GM21381 (cell line): Measurements from ENCODE around the gene TRMT1.

Experiments used
- ATAC-seq: cut with Tn5 transposase; IDR thresholded peaks from one replicate; pipeline ENCODE4 v1.9.1; 2021; ENCODE audit warnings: mild to moderate bottlenecking, moderate library complexity; ENCODE audit not compliant: unreplicated experiment

TRMT1 gene

GRCh38 chr19:13074378-13074777, 42.2 kb downstream of the TRMT1 start:
- ATAC-seq, result no peak

DNA sequence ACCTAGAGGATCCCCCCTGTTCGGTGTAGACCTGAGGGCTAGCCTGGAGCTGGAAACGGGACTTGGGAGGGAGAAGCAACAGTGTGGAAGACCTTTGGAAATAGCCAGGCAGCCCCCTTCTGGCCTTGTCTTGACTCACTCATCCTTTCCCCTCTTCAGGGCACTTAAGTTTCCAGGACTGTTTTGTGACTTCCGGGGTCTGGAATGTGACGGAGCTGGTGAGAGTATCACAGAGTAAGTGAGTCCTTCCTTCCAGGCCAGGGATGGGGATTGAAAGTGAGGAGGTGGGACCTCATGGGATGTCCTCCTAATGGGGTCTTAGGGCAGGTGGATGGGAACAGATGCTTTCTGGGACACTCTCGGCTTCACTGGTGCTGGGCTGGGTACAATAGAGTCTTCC, 43.3 kb downstream of the TRMT1 start:
- no peak for ATAC-seq

GRCh38 chr19:13072188-13072908, 44.2 kb downstream of the TRMT1 start:
- ATAC-seq, result no peak

- ATAC-seq, result no peak
Observed at GRCh38 chr19:13071444-13072187, 44.9 kb downstream of the TRMT1 start.

GRCh38 chr19:13070425-13071140, 46.0 kb downstream of the TRMT1 start:
- ATAC-seq, result no peak

DNA sequence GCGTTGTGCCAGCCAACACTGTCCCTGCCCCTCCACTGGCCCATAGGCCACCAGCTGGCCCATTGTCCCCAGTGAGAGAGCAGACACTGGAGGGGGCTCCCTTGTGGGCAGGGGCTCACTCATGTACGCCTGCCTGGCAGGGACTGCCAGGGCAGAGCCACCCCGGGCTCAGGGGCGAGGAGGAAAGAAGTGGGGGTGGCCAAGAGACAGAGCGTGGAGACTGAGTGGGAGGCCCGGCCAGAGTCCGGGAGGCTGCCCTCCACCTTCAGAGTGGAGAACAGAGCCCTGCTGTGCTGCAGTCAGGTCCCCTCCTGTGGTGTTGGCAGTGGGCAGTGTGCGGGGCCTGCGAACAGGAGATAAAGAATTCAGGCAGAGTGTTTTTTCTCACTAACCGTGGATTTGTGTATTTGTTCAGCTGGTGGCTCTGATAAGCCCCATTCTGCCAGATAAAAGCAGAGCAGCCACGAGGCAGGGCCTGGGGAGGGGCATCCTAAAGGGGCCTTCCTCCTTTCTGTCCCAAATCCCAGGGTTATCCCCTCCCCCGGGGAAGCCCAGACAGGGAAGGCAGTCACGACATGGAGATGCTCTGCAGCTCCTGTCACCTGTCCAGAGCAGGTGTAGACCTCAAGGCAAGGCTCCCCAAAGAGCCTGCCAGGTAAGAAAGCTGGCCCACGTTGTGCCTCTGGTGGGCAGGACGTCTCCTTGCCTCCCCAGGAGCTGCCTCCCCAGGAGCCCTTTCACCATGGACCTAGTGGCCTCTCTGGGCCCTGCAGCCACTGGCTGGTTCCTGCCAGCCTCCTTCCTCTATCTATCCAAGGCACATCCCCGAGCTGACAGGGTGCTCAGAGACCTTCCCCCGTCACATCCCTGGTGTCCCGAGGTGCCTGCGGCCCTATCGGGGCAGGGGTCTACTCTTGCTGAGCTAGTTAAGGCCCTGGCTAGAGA, 46.9 kb downstream of the TRMT1 start:
- ATAC-seq, result no peak

GRCh38 chr19:13068085-13068846, 48.3 kb downstream of the TRMT1 start:
- ATAC-seq, result no peak

- ATAC-seq, result no peak
Observed at GRCh38 chr19:13066933-13067807, 49.4 kb downstream of the TRMT1 start.

GRCh38 chr19:13066226-13066625, 50.3 kb downstream of the TRMT1 start:
- ATAC-seq, result no peak

GRCh38 chr19:13064092-13064489, 52.4 kb downstream of the TRMT1 start:
- no peak for ATAC-seq

GRCh38 chr19:13063461-13064091, 53.0 kb downstream of the TRMT1 start:
- no peak for ATAC-seq

GRCh38 chr19:13062317-13062716, 54.2 kb downstream of the TRMT1 start:
- ATAC-seq, result no peak

DNA sequence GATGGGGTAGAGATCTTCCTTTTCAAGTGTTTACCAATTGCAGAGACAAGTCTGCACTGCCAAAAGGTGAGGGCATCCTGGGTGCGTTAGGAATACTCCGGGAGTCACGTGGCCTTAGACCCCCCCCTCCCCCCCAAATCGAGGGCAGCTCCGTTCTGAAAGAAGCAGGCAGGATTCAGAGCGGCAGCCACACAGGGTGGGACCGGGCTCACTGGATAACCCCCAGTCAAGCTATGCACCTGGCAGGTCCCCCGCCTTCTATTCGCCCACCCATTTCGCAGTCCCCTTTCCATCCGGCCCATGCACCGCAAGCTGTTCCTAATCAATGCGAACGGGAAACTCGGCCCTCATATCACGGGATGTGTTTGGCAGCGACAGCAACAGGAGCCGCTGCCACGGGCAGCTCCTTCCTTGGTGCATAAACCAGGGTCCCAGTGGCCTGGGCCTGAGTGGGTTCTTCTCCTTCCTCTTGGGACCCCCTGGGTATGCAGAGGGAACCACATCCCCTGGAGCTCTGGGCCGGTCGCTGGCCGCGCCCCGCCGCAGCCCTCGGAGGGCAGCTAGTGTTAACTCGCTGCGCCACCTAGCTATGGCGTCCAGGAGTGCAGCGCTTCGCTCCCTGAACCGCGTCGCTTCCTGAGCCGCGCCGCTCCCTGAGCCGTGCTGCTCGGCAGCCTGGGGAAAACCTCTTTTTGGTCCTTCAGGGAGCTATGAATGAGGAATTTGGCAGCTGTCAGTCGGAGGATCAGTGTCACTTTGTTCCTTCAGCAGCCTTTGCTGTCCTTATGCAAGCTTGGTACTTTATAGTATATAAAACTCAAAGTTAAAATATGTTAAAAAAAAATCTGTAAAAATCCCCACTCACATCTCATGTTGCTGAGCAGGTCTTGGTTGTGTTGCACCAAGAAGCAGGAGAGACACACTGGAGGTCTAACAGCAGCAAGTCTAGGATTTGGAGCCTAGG, 55.3 kb downstream of the TRMT1 start:
- ATAC-seq, result peak; percentile 70

GRCh38 chr19:13060233-13060963, 56.1 kb downstream of the TRMT1 start:
- no peak for ATAC-seq

DNA sequence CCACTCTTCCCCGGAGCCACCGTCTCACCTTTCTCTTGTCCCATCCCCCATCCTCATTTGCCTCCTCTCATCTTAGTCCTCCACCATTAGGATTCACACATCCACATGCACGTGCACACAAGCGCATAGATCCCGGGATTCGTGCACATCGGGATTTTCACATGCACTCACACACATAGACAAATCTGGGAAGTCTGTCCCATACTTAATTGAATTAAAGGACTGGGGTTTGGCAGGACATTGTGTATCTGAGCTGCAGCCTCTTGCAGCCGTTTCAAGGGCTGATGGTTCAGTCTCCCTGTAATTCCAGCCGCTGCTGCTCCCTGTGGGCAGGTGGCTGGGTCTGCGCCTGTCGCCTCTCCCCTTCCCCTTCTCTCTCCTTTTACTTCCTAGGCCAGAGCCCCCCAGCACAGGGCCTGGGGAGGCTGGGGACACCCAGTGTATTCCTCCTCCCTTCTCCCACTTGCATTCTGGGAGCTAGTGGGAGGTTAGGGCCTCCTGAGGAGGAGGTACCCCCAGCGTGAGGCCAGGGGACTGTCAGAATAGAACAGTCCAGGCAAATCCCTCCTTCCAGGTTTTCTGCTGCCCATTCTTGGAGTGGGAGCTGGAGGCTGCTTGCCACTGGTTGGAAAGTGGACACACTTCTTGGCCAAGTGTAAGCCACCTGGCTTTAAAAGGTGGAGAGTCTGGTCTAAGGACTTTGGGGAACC, 57.4 kb downstream of the TRMT1 start:
- ATAC-seq, result no peak

- no peak for ATAC-seq
Observed at GRCh38 chr19:13057744-13058143, 58.8 kb downstream of the TRMT1 start.
